Fibroblast of skin of left quadriceps (primary cell): ENCODE measurements around the gene PITPNM3.

Experiments used
- DNase-seq, 2 experiments: peaks; one replicate each; pipeline ENCODE4 v3.0.0-alpha.2; 2013; ENCODE audit warnings: low read depth in 2 of 2

PITPNM3 gene

GRCh38 chr17:6463616-6464445 lies 92.5 kb downstream of the PITPNM3 start:
- no peak for DNase-seq

DNA sequence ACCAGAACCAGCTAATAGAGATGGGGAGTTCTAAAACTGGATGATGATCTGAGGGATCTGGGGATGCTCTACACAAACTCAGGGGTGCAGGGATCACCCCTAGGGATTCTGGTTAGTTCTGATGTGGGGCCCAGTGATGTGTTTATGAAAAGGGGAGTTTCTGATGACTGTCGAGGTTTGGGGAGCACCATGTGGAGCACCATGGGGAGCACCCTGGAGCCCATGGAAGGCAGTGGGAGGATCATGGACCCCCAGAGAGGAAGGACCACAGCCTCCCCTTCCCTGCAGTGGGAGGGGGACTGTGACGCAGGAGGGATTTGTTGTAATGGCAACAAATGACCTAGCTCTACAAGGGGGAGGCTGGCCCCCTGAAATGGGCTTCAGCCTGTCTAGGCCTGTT lies 93.7 kb downstream of the PITPNM3 start:
- no peak for DNase-seq

DNA sequence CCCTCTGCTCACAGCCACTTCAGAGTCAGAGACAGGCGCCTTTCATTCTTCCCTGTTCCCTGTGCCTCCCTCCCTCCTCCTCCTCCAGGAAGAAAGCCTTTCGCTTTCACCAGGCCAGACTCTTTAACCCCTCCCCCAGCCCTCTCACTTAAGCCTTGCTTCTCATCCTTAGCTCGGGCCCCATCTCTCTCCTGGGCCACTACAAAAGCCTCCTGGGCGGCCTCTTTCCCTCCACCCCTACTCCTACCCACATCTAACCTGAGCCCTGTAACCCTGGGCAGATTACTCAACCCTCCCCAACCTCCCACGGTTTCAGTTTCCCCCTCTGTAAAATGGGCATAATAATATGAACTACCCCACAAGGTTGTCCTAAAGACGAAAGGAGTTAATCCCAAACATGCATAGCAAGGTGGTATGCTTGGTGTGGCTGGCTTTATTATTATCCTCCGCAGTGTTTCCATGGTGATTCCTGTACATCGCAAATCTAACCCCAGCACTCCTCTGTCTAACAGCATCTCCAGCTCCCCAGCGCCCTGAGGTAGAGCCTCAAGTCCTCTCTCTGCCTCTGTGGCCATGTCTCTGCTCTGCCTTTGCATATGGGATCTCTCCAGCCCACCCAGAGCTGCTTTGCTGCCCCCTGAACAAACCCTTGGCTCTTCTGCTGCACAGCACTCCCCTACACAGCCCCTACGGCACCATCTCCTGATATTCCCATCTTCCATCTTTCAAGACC lies 94.4 kb downstream of the PITPNM3 start:
- DNase-seq: no peak

DNA sequence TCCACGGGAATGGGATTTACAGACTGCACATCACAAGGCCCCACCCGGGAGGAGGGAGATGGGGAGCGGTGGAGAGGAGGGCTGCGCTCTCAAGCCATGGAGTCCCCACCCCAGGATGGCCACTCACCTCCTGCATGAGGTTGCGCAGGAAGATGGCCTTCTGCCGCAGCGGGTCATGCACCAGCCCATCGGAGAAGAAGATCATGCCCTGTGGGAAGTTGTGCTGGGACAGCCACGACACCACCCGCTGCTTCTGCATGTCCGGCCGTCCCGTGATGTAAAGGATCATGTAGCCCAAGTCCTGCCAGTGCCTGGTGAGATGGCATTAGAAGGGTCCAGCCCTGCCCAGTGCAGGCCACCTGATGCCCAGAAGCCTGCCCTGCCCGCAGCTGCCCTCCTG lies 95.1 kb downstream of the PITPNM3 start:
- DNase-seq: no peak

DNA sequence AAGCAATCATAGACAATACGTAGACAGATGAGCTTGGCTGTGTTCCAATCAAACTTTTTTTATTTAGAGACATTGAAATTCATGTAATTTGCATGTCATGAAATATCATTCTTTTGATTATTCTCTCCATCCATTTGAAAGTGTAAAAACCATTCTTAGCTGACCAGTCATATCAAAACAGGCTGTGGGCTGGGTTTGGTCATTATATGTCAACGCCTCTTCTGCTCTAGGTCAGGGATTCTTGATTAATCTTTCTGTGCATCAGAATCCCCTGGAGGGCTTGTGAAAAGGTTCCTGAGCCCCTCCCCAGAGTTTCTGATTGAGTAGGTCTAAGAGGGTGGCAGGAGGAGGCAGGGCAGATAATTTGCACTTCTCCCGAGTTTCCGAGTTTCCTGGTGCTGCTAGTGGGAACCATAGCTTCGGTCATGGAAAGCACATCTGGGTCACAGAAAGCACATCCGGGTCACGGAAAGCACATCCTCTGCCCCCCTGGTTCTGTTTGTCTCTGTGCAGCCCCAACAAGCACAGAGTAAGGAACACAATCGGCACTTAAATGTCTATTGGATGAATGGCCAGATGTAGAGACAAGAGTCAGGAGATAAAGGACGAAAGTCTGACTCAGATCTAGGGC lies 95.7 kb downstream of the PITPNM3 start:
- DNase-seq: no peak

DNA sequence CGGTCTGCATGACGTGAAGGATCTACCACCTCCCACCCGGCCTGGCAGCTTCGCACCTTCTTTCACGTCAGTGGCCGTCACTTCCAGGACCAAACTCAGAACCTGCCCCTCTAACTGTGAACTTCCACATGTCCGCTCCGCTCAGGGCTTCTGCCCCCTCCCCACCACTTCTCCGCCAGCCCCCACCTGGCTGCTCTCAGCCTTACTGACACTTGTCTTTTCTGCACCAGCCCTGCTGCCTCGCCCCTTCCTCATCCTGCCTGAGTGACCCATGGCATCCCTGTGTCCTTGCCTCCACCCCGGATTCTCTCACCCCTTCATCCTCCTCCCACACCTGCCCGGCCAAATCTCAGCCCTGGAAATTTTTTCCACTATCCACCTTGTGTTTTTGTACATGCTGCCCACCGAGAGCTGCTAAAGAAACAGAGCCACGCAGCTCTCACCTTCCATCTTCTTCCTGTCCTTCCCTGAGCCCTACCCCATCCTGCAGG lies 97.8 kb downstream of the PITPNM3 start:
- DNase-seq: no peak

GRCh38 chr17:6457688-6458459 lies 98.5 kb downstream of the PITPNM3 start:
- DNase-seq: no peak

DNA sequence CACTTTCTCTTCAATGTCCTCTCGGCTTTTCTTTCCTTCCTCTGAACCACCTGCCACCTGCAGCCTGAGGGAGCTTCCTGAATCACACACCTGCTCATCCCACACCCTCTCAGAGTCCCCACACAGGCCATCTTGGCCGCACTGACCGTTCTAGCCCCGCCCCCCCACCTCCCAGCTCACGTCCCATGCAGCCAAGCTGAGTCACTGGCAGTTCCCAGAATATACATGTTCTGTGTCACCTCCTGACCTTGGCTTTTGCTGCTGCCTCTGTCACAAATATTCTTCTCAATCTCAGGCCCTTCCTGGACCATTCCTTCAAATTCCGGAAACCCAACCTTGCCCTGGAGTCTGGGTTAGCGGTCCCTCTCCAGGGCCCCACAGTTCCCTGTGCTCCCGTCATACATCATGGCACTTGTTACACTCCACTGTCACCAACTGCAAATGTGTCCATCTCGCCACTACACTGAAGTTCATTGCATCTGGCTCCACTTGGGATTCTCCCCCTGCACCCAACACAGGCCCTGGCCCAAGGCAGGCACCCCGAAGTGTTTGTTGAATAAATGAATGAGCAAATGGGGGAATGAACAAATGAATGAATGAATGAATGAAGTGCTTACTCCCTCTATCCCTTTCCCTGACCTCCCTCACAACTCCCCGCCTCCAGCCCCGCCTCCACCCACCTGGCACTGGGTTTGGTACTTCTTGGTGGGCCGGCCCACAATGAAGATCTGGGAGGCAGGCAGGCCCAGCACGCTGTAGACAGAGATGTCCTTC lies 99.3 kb downstream of the PITPNM3 start:
- no peak for DNase-seq

DNA sequence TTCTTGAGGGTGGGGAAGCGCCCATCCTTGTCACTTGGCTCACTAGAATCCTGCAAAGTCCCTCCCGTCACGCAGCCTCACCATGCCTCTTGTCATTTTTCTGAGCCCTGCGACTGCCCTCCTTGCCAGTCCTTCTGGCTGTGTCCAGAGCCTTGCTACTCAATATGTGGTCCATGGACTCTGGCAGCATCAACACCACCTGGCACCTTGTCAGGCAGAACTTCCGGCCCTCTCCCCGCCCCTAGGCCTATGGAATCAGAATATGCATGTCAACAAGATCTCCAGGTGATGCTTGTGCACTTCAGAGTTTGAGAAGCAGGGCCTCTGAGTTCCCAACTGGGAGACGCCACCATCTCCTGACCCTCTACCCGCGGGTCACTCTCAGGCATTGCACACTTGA lies 100.0 kb downstream of the PITPNM3 start:
- DNase-seq: no peak

DNA sequence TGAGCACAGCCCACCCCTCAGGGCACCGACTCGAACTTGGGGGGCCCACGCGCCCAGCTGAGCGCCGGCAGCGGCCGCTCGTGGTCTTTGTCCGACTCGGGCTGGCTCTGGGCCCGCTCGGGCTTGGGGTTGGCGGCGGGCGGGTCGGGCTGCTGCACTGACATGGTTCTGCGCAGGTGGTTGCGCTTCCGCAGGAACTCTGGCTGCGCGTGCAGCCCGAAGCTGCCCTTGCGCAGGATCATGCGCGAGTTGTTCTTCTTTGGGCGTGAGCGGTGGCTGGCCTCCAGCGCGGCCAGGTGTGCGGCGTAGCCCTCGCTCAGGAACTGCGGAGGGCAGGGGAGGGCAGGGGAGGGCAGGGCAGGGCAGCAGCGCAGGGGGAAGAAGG lies 101.0 kb downstream of the PITPNM3 start:
- no peak for DNase-seq

DNA sequence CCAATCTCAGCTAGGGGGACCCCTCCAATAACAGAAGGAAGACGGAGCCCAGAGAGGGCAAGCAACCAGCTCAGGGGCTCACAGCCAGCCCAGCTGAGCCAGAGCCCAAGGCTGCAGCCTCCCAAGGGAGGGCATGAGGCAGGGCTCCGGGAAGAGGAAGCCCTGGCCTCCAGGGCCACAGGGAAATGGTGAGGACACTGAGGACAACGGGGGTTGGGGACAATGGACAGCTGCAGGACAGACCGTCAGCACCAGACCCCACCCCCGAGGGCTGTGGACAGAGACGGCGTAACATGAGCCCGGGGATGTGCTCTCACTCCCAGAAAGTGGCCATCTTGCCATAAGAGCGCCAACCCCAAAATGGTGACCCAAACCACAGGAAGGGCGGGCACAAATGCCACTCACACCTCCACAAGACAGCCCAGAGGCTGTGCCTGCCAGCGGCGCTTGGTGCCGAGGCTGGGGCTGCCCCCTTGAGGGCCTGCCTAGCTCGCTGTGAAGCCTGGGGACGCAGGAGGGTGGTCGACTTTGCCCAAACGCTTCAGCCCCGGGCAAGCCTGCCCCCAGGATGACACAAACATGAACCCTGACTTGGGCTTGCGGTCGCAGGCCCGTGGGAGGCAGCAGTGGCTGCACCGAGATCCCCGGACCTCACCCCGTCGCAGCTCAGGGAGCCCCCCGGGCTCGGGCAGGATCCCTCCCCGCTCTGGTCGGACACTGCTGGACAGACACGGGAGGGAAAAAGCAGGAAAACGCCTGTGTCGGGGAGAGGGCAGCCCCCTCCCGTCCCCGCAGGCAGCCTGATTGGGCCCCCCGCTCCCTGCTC lies 101.6 kb downstream of the PITPNM3 start:
- DNase-seq: no peak

DNA sequence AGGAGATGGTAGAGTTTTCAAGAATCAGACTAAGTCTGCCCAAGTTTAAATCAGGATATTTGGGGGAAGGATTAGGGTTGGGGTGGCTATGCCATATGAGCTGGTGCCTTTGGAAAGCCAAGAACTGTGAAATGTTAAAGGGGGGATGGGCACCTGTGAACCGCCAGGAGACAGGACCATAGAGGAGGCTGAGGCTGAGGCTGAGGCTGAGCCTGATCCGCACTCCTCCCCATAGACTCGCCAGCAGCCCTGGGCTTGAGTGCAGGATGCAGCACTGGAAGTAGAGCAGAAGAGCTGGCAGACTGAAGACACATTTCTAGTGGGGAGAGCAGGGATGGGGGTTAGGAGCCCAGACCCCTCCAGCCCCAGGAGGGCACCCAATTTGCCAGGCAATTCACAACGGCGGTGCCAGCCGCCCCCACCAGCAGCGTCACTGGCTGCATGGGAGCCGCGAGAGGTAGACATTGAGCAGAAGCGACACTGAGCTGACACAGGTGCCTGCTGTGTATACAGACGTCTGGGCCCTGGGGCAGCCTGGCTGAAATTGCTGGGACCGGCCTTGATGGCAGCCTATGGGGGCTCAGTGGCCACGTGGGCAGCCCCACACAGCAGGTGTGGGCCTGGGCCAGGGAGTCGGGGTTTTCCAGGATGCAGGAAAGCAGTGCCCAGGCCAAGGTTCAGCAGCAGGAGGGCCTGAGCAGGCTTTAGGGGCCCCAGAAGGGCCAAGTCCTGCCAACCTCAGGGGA lies 102.9 kb downstream of the PITPNM3 start:
- no peak for DNase-seq

- DNase-seq: no peak
Observed at GRCh38 chr17:6452471-6453266, 103.7 kb downstream of the PITPNM3 start.

GRCh38 chr17:6450926-6451832 lies 105.2 kb downstream of the PITPNM3 start:
- no peak for DNase-seq

DNA sequence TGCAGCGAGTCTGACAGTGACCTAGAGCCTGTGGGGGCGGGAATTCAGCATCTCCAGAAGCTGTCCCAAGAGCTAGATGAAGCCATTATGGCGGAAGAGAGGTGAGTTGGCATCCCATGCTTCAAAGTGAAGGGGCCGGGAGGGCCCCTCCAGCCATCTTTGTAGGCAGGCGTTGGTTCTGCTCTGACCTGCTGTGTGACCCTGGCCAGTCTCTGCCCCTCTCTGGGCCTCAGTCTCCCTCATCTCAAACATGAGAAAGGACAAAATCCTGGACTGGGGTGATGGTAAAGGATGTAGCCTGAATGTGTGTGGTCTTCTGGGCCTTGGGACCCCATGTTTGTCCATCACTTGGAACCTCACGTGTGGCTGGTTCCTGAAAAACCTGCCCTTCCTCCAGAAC lies 107.0 kb downstream of the PITPNM3 start:
- DNase-seq: no peak

DNA sequence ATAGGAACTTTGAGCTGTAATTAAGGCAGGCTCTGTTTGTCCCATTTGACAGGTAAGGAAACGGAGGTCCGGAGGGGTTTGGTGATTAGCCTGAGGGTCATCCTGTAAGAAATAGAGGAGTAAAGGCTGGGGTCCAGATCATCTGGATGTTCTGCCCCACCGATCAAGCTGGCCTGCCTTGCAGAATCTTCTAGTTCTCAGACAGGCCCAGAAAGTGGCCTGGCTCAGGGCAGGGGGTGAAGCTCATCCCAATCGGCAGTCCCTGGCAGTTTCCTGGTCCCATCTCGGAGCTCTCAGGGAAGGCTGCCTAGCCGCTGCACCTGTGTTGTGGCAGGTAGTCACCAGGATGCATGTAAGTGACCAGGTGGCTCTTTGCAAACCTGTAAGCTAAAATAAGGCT lies 107.9 kb downstream of the PITPNM3 start:
- no peak for DNase-seq

GRCh38 chr17:6446516-6447100 lies 109.7 kb downstream of the PITPNM3 start:
- DNase-seq: no peak
